ENCODE data around the gene SYNDIG1.

The SYNDIG1 gene

DNA sequence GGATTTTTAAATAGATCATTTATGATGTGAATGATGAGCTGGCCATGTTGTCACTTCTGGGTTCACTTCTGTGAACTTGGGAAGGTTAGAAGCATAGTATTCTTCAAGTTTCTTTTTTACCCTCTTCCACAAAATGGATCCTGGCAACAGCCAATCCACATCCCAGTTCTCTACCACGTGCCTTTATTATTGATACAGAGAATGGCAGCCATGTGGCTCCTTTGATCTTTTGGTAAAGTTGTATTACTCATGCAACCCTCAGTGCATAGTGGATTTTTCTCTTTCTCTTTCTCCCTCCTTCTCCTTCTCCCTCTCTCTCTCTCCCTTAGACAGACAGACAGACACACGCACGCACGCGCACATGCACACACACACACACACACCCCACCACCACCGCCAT is 50.0 kb downstream of the SYNDIG1 start:
- TF ChIP-seq, protein P1, sequence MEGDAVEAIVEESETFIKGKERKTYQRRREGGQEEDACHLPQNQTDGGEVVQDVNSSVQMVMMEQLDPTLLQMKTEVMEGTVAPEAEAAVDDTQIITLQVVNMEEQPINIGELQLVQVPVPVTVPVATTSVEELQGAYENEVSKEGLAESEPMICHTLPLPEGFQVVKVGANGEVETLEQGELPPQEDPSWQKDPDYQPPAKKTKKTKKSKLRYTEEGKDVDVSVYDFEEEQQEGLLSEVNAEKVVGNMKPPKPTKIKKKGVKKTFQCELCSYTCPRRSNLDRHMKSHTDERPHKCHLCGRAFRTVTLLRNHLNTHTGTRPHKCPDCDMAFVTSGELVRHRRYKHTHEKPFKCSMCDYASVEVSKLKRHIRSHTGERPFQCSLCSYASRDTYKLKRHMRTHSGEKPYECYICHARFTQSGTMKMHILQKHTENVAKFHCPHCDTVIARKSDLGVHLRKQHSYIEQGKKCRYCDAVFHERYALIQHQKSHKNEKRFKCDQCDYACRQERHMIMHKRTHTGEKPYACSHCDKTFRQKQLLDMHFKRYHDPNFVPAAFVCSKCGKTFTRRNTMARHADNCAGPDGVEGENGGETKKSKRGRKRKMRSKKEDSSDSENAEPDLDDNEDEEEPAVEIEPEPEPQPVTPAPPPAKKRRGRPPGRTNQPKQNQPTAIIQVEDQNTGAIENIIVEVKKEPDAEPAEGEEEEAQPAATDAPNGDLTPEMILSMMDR (conservative IDR thresholded peaks at IDR 0.05; ENCODE audit: low read depth, low read length) = no peak
- no peak overlapping the region for H3K4me3 ChIP-seq (ENCODE audit: low read depth, low read length)
- DNase-seq (ENCODE audit: low read depth) = no peak

DNA sequence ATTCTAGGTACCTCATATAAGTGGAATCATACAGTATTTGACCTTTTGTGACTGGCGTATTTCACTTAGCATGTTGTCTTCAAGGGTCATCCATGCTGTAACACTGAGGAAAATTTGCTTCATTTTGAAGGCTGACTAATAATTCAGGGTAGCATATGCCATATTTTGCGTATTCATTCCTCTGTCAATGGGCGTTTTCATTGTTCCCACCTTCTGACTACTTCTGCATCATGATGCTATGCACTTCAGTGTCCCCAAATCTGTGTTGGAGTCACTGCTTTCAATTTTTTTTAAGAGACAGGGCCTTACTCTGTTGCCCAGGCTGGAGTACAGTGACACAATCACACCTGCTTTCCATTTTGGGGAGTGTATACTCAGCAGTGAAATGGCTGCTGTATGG is 51.6 kb downstream of the SYNDIG1 start:
- DNase-seq (ENCODE audit: low read depth) = no peak
- no peak overlapping the region for H3K4me3 ChIP-seq (ENCODE audit: low read depth, low read length)
- TF ChIP-seq, protein P1 (conservative IDR thresholded peaks at IDR 0.05; ENCODE audit: low read depth, low read length) = no peak

DNA sequence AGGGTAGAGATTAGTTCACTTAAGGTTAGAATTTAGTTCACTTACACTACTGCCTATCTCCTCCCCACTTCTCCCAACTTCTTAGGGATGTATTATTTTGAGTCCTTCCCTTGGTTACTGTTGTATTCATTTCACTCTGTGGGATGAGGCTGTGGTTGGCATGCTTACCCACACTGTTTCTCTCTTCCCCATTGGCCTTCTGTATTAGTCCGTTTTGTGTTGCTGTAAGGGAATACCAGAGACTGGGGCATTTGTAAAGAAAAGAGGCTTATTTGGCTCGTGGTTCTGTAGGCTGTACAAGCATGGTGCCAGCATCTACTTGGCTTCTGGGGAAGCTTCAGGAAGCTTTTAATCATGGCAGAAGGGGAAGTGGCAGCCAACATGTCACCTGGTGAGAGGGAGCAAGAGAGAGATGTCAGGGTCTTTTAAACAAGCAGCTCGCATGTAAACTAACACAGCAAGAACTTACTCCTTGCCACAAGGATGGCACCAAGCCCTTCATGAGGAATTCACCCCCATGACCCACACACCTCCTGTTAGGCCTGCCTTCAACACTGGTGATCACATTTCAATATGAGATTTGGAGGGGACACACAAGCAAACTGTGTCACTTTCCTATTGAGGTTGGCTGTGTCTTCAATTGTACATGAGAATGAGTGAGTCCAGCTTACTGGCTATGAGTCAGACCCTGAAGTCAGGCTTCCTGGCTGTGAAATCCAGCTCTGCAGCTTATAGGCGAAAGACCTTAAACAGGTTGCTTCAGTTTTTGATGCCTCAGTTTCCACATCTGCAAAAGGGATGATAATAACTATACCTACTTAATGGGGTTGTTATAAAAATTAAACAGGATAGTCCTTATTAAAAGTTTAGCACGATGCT is 53.3 kb downstream of the SYNDIG1 start:
- TF ChIP-seq, protein P1 (conservative IDR thresholded peaks at IDR 0.05; ENCODE audit: low read depth, low read length) = no peak
- no peak overlapping the region for H3K4me3 ChIP-seq (ENCODE audit: low read depth, low read length)
- peak; percentile 10 for DNase-seq (ENCODE audit: low read depth)

DNA sequence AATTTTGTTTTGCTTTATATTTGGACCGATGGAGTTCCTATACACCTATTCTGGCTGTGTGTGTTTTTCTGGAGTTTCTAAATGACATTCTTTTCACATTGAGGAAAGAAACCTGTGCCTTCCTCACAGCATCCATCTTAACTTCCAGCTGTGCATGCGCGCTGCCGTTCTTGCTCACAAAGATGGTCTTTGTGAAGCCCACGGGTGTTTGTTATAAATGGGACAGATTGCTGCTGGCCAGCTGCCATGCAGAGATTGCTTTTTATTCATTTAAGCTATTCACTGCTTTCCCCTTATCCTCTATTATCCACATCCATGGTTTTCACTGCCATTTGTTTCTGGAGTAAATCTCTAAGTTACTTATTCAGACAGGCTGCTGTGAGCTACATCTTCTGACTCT is 54.2 kb downstream of the SYNDIG1 start:
- H3K4me3 ChIP-seq (ENCODE audit: low read depth, low read length) = no peak overlapping the region
- DNase-seq (ENCODE audit: low read depth) = no peak
- TF ChIP-seq, protein P1 (conservative IDR thresholded peaks at IDR 0.05; ENCODE audit: low read depth, low read length) = no peak

DNA sequence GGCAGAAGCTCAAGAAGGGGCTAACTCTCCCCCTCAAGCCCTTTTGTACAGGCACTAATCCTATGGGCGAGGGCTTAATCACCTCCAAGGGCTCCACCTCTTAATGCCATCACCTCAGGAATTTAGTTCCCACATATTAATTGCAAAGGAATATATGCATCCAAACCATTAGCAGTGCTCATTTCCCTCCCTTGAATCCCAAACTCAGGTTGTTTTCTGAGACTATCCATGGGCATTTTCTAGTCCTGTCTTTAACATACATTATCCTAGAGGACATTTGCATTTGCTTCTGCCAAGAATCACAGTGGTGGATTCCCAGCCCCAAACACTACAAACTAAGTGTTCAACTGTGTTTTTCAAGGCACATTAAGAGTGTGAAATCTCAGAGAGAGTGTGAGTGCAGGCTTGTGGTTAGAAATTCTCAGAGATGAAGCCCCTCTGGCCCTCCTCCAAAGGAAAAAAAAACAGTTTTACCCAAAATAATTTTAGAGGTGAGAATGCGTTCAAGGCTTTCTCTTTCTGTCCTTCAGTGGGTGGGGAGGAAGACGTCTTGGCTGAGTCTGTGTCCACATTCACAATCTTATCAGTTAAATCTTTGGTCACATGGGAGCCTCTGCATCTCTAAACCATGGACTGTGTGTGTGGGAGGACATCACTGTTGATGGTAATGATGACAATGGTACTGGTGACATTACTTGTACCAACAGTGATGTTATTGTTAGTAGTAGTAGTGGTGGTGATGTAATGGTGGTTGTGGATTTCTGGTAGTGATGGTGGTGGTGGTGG is 59.3 kb downstream of the SYNDIG1 start:
- no peak overlapping the region for H3K4me3 ChIP-seq (ENCODE audit: low read depth, low read length)
- TF ChIP-seq, protein P1 (conservative IDR thresholded peaks at IDR 0.05; ENCODE audit: low read depth, low read length) = no peak
- DNase-seq (ENCODE audit: low read depth) = no peak

DNA sequence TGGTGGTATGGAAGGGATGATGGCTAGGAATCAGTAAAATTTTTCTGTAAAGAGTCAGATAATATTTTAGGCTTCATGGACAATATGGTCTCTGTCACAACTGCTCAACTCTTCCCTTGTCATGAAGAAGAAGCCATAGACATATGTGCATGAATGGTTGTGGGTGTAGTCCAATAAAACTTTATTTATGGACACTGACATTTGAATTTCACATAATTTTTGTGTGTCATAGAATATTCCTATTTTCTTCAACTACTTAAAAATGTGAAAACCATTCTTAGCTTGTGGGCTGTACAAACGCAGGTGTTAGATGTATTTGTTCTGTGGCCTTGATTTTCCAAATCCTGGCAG is 59.9 kb downstream of the SYNDIG1 start:
- H3K4me3 ChIP-seq (ENCODE audit: low read depth, low read length) = no peak overlapping the region
- TF ChIP-seq, protein P1 (conservative IDR thresholded peaks at IDR 0.05; ENCODE audit: low read depth, low read length) = no peak
- DNase-seq (ENCODE audit: low read depth) = no peak

All from choroid plexus epithelial cell (primary cell).